Loucy (cell line): Measurements from ENCODE around the gene DDR1.

Experiments
- EZH2phosphoT487 ChIP-seq: fragments of 200-600 bp; IDR thresholded peaks from 2 replicates; pipeline ENCODE4 v1.6.1; 2018; ENCODE audit warnings: antibody characterized with exemption, mild to moderate bottlenecking, moderate library complexity, borderline replicate concordance
- TF ChIP-seq, protein P1 (sequence below): fragments of 200-600 bp; sonication (generic); conservative IDR thresholded peaks from 2 replicates; pipeline ENCODE4 v1.5.1; 2014; ENCODE audit warnings: mild to moderate bottlenecking, antibody characterized with exemption, low read length

- TF ChIP-seq, protein P1, sequence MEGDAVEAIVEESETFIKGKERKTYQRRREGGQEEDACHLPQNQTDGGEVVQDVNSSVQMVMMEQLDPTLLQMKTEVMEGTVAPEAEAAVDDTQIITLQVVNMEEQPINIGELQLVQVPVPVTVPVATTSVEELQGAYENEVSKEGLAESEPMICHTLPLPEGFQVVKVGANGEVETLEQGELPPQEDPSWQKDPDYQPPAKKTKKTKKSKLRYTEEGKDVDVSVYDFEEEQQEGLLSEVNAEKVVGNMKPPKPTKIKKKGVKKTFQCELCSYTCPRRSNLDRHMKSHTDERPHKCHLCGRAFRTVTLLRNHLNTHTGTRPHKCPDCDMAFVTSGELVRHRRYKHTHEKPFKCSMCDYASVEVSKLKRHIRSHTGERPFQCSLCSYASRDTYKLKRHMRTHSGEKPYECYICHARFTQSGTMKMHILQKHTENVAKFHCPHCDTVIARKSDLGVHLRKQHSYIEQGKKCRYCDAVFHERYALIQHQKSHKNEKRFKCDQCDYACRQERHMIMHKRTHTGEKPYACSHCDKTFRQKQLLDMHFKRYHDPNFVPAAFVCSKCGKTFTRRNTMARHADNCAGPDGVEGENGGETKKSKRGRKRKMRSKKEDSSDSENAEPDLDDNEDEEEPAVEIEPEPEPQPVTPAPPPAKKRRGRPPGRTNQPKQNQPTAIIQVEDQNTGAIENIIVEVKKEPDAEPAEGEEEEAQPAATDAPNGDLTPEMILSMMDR, result no peak
- TF ChIP-seq EZH2phosphoT487, result no peak
Measured at GRCh38 chr6:30845183-30845582, 39.1 kb upstream of the DDR1 start.
